B cell (primary cell): ENCODE data around the gene METTL3.

Source experiments
- CTCF ChIP-seq: fragments of 200-600 bp; IDR thresholded peaks from one replicate; pipeline ENCODE4 v1.8.0; 2022; ENCODE audit warnings: antibody characterized with exemption, mild to moderate bottlenecking
- EZH2 ChIP-seq: IDR thresholded peaks from 2 replicates; pipeline ENCODE4 v1.6.1; 2012; ENCODE audit warnings: borderline replicate concordance, low read depth, mild to moderate bottlenecking, moderate library complexity, low read length; ENCODE audit not compliant: insufficient read depth, poor library complexity, severe bottlenecking

GRCh38 chr14:21467616-21468015, 43.5 kb downstream of the METTL3 start:
- TF ChIP-seq CTCF (no peak), EZH2 (no peak)
